Rectal smooth muscle tissue (tissue), 1 donor: ENCODE measurements around the gene PARP4.
"Not testable (repeated sequence)": the region's sequence is repeated elsewhere in the genome, so short reads cannot be mapped to it uniquely, and the experiment has no call there.

ENCODE experiments used
- H3K27ac ChIP-seq: one replicate; pipeline ENCODE4 v1.7.0; 2013; ENCODE audit warnings: low read depth, low read length, inconsistent platforms
- H3K27me3 ChIP-seq: one replicate; pipeline ENCODE4 v1.7.0; 2013; ENCODE audit warnings: low read length; ENCODE audit not compliant: control insufficient read depth, insufficient read depth
- H3K36me3 ChIP-seq: one replicate; pipeline ENCODE4 v1.7.0; 2013; ENCODE audit warnings: low read length; ENCODE audit not compliant: control insufficient read depth, insufficient read depth
- H3K4me1 ChIP-seq: one replicate; pipeline ENCODE4 v1.7.0; 2013; ENCODE audit warnings: low read length; ENCODE audit not compliant: control insufficient read depth, insufficient read depth
- H3K4me3 ChIP-seq: one replicate; pipeline ENCODE4 v1.7.0; 2013; ENCODE audit warnings: low read length
- H3K9ac ChIP-seq: one replicate; pipeline ENCODE4 v1.7.0; 2013; ENCODE audit warnings: low read length

PARP4 gene

DNA sequence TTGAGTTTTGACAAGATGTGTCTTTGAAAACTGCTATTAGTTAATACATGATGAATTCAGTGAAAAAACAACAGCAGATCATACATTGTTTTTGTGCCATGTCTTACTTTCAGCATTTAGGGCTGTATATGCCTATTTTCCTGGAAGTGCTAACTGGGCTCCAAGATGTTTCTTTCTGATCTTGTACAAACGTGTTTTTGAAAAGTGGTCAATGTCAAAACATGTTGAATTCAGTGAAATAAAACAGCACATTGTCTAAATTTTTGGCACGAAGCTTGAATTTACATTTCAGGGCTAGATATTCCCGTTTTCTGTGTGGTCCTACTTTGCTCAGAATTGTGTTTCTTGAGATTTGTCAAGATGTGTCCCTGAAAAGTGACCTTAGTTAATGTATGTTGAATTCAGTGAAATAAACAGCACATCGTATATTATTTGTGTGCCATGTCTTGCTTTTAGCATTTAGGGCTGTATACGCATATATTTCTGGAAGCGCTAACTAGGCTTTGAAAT lies 14.7 kb upstream of the PARP4 start:
- H3K27me3 ChIP-seq = peaks cover 6% of the 10 kb centered on the region
- no peak overlapping the region for H3K9ac ChIP-seq
- no peaks in the 10 kb centered on the region for H3K36me3 ChIP-seq
- H3K4me1 ChIP-seq = no peaks in the 10 kb centered on the region
- H3K27ac ChIP-seq = no peak overlapping the region
- no peak overlapping the region for H3K4me3 ChIP-seq

DNA sequence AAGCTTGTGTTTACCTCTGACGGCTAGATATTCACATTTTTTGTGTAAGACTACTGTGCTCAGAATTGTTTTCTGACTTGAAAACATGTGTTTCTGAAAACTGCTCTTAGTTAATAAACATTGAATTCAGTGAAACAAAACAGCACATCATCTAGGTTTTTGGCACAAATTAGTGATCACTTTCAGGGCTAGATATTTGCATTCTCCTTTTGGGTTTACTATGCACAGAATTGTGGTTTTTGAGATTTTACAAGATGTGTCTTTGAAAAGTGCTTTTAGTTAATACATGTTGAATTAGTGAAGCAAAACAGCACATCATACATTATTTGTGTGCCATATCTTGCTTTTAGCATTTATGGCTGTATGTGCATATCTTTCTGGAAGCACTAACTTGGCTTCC lies 8.2 kb upstream of the PARP4 start:
- no peaks in the 10 kb centered on the region for H3K36me3 ChIP-seq
- H3K9ac ChIP-seq = no peak overlapping the region
- no peaks in the 10 kb centered on the region for H3K4me1 ChIP-seq
- H3K27me3 ChIP-seq = no peaks in the 10 kb centered on the region
- H3K4me3 ChIP-seq = no peak overlapping the region
- H3K27ac ChIP-seq = no peak overlapping the region

DNA sequence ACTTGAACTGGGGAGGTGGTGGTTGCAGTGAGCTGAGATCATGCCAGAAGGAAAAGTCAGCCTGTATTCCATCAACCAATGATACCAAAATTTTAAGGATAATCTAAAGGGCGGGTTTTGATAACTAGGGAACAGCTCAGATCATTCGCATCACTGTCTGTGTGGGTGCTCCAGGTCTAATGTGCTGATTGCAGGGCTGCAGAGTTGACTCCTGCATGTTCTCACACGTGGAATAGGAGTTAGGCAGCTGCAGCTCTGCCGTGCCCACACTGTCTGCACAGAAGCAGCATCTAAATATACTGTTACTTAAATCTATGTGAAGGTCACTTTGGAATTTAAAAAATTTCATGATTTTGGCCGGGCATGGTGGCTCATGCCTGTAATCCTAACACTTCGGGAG lies 4.3 kb upstream of the PARP4 start:
- H3K27me3 ChIP-seq = no peaks in the 10 kb centered on the region
- H3K4me3 ChIP-seq = no peak overlapping the region
- no peaks in the 10 kb centered on the region for H3K36me3 ChIP-seq
- H3K4me1 ChIP-seq = no peaks in the 10 kb centered on the region
- H3K27ac ChIP-seq = no peak overlapping the region
- H3K9ac ChIP-seq = no peak overlapping the region

DNA sequence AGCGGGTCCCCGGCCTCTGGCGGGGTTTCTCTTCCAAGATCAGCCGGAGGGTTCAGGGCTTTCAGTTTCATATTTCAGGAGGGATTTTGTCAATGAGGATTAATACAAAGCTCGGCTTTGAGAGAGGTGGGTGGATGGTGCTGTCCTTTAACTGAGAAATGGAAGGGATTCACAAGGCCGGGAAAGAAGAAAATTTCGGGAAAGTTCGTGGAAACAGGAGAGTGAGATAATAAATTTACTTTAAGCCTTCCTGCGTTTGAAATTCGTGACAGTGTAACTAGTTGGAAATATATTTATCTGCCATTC lies 283 bp upstream of the PARP4 start:
- Histone ChIP-seq H3K27ac (peak overlapping the region; percentile 91), H3K4me1 (peaks cover 4% of the 10 kb centered on the region), H3K36me3 (no peaks in the 10 kb centered on the region), H3K27me3 (no peaks in the 10 kb centered on the region), H3K9ac (no peak overlapping the region), H3K4me3 (peak overlapping the region; percentile 85)

GRCh38 chr13:24511816-24512196 lies 772 bp downstream of the PARP4 start:
- Histone ChIP-seq H3K27ac (peak overlapping the region; percentile 91), H3K4me3 (peak overlapping the region; percentile 85), H3K9ac (peak overlapping the region; percentile 34), H3K27me3 (no peaks in the 10 kb centered on the region), H3K36me3 (no peaks in the 10 kb centered on the region), H3K4me1 (peaks cover 4% of the 10 kb centered on the region)

DNA sequence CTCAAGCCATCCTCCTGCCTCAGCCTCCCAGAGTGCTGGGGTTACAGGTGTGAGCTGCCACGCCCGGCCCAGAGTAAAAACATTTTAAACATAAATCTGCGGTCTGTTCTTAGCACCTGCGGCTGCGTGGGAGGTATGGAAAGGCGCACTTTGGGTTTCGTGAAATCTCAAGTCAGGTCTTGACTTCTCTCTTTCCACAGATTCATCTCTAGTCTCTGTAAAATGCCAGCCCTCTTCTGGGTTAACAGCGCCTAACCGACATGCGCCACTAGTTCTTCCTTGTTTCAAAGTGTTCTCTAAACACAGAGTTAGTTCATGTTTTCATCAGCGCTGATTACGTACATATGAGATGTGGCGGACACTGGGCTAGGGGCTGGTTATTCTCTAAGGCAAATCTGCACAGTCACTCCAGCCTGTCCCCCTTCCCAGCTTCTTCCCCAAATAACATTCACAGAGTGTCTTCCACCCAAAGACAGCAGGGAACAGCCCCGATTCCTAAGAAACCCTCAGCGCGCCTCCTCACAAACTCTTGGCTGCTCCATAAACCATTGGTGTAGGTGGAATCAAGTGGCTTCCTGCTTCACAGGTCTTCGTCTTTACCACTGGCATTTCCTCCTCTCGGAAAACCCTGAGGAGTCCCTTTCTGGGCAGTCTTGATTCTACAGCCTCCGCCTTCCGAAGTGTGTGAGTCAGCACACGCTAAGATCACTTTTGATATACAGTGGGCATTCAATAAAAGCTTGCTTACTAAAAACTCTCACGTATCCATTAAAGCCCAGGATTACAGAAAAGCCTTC lies 1.4 kb downstream of the PARP4 start:
- Histone ChIP-seq H3K27ac (peak overlapping the region; percentile 91), H3K27me3 (no peaks in the 10 kb centered on the region), H3K4me1 (peaks cover 4% of the 10 kb centered on the region), H3K36me3 (no peaks in the 10 kb centered on the region), H3K9ac (peak overlapping the region; percentile 53), H3K4me3 (peak overlapping the region; percentile 85)

DNA sequence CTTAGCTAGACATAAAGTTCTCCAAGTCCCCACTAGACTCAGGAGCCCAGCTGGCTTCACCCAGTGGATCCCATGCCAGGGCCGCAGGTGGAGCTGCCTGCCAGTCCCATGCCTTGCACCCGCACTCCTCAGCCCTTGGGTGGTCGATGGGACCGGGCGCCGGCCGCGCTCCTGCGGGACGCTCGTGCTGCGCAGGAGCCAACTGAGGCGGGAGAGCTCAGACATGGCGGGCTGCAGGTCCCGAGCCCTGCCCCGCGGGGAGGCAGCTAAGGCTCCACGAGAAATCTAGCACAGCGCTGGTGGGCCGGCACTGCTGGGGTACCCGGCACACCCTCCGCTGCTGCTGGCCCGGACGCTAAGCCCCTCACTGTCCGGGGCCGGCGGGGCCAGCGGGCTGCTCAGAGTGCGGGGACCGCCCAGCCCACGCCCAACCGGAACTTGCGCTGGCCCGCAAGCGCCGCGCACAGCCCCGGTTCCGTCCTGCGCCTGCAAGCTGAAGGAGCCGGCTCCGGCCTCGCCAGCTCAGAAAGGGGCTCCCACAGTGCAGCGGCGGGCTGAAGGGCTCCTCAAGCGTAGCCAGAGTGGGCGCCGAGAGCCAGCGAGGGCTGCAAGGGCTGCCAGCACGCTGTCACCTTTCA lies 5.8 kb downstream of the PARP4 start:
- Histone ChIP-seq H3K9ac (no peak overlapping the region), H3K36me3 (peaks cover 3% of the 10 kb centered on the region), H3K4me1 (peaks cover 4% of the 10 kb centered on the region), H3K4me3 (no peak overlapping the region), H3K27ac (no peak overlapping the region), H3K27me3 (no peaks in the 10 kb centered on the region)

DNA sequence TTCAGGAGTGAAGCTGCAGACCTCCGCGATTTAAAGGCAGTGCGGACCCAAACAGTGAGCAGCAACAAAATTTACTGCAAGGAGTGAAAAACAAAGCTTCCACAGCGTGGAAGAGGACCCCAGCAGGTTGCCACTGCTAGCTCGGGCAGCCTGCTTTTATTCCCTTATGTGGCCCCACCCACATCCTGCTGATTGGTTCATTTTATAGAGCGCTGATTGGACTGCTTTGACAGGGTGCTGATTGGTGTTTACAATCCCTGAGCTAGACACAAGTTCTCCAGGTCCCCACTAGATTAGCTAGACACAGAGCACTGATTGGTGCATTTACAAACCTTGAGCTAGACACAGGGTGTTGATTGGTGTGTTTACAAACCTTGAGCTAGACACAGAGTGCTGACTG lies 6.3 kb downstream of the PARP4 start:
- not testable (repeated sequence) for H3K4me3 ChIP-seq, H3K9ac ChIP-seq, H3K4me1 ChIP-seq, H3K27ac ChIP-seq, H3K27me3 ChIP-seq, H3K36me3 ChIP-seq

DNA sequence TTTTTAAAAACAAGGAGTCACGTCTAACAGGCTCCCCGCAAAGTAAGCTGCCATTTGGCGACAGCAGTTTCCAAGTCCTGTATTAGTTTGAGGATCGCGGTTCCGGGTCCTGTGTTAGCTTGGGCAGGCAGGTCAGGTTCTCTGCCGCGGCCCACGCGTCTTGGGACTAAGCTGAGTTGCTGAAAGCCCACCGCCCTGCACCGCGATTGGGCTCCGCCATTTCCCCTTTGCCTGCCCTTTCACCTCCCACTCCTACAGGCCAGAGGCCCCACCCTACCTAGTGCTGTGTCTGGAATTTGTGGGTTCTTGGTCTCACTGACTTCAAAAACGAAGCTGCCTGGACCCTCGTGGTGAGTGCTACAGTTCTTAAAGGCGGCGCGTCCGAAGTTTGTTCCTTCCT lies 6.8 kb downstream of the PARP4 start:
- peaks cover 3% of the 10 kb centered on the region for H3K36me3 ChIP-seq
- H3K4me3 ChIP-seq = no peak overlapping the region
- H3K9ac ChIP-seq = no peak overlapping the region
- no peak overlapping the region for H3K27ac ChIP-seq
- H3K4me1 ChIP-seq = no peaks in the 10 kb centered on the region
- no peaks in the 10 kb centered on the region for H3K27me3 ChIP-seq

DNA sequence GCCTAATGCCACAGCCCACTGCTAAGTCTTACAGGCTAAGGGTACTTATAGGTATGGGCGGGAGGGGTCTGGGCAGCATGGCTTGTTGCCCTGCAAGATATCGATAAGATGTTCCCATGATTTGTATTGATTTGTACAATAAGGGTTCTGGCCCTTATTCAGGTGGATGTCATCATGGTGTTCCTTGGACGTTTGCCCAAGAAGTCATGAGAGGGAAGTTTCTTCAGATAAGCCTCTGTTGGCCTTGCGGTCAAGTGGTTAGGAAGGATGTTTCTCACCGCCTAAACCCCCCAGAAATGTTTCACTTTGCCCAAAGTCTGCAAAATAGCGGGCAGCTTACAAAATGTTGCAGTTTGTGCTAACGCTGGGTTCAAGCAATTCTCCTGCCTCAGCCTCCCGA lies 7.3 kb downstream of the PARP4 start:
- H3K27ac ChIP-seq = no peak overlapping the region
- H3K4me3 ChIP-seq = no peak overlapping the region
- H3K27me3 ChIP-seq = no peaks in the 10 kb centered on the region
- H3K9ac ChIP-seq = no peak overlapping the region
- H3K36me3 ChIP-seq = peaks cover 3% of the 10 kb centered on the region
- no peaks in the 10 kb centered on the region for H3K4me1 ChIP-seq

- H3K27ac ChIP-seq = no peak overlapping the region
- H3K4me1 ChIP-seq = no peaks in the 10 kb centered on the region
- no peak overlapping the region for H3K9ac ChIP-seq
- peaks cover 3% of the 10 kb centered on the region for H3K36me3 ChIP-seq
- no peak overlapping the region for H3K4me3 ChIP-seq
- no peaks in the 10 kb centered on the region for H3K27me3 ChIP-seq
Observed at GRCh38 chr13:24503379-24503696, 9.2 kb downstream of the PARP4 start.

- no peak overlapping the region for H3K27ac ChIP-seq
Observed at GRCh38 chr13:24502533-24503378, 9.8 kb downstream of the PARP4 start.

More at GRCh38 chr13:24502533-24503378, 9.8 kb downstream of the PARP4 start:
- no peaks in the 10 kb centered on the region for H3K4me1 ChIP-seq
- no peaks in the 10 kb centered on the region for H3K27me3 ChIP-seq
- no peak overlapping the region for H3K4me3 ChIP-seq
- H3K36me3 ChIP-seq = peaks cover 6% of the 10 kb centered on the region
- H3K9ac ChIP-seq = no peak overlapping the region
